ENCODE results near the gene PAIP2B. TPM values are rescaled to one million over a fixed set of nuclear protein-coding genes. Genes with fewer than 3 reads are reported as not detected.
"Not testable (repeated sequence)": the region's sequence is repeated elsewhere in the genome, so short reads cannot be mapped to it uniquely, and the experiment has no call there.

PAIP2B gene
- total RNA-seq, 6 experiments from 2014 or later, result 8.4 to 30.1 (median 15.3) TPM

GRCh38 chr2:71181316-71181715, 45.6 kb downstream of the PAIP2B start:
- ATAC-seq (peak in 3 of 4 donors; percentile 45 to 84 (median 52)), DNase-seq (no peak)
- TF ChIP-seq, protein P1, sequence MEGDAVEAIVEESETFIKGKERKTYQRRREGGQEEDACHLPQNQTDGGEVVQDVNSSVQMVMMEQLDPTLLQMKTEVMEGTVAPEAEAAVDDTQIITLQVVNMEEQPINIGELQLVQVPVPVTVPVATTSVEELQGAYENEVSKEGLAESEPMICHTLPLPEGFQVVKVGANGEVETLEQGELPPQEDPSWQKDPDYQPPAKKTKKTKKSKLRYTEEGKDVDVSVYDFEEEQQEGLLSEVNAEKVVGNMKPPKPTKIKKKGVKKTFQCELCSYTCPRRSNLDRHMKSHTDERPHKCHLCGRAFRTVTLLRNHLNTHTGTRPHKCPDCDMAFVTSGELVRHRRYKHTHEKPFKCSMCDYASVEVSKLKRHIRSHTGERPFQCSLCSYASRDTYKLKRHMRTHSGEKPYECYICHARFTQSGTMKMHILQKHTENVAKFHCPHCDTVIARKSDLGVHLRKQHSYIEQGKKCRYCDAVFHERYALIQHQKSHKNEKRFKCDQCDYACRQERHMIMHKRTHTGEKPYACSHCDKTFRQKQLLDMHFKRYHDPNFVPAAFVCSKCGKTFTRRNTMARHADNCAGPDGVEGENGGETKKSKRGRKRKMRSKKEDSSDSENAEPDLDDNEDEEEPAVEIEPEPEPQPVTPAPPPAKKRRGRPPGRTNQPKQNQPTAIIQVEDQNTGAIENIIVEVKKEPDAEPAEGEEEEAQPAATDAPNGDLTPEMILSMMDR (IDR thresholded peaks at IDR 0.05), result no peak
- no peak for TF ChIP-seq POLR2A (IDR thresholded peaks at IDR 0.05)
- no peaks in the 10 kb centered on the region for H3K27me3 ChIP-seq
- H3K27ac ChIP-seq, result no peak overlapping the region
- H3K4me3 ChIP-seq, result no peak overlapping the region
- H3K4me1 ChIP-seq, result no peaks in the 10 kb centered on the region
- intact Hi-C loops (cut with DNase I), result no loop called here
- H3K36me3 ChIP-seq, result no peaks in the 10 kb centered on the region
- no peaks in the 10 kb centered on the region for H3K9me3 ChIP-seq
- 52% methylated on average over 2 of the region's 2 CpGs for WGBS (ENCODE audit: insufficient coverage, low coverage, low lambda C conversion rate, missing lambda C conversion rate)

GRCh38 chr2:71178836-71179235, 48.1 kb downstream of the PAIP2B start:
- 60% methylated on average over 7 of the region's 8 CpGs for WGBS (ENCODE audit: insufficient coverage, low coverage, low lambda C conversion rate, missing lambda C conversion rate)
- intact Hi-C loops (cut with DNase I); H3K4me1 ChIP-seq; H3K27ac ChIP-seq; DNase-seq; H3K9me3 ChIP-seq; ATAC-seq; H3K36me3 ChIP-seq; H3K27me3 ChIP-seq; H3K4me3 ChIP-seq: not testable (repeated sequence)

- no peak for ATAC-seq
- Histone ChIP-seq H3K27ac (no peak overlapping the region), H3K27me3 (no peaks in the 10 kb centered on the region), H3K36me3 (no peaks in the 10 kb centered on the region), H3K4me1 (peaks cover 0 to 10% (median 0%) of the 10 kb centered on the region in 4 donors), H3K9me3 (no peaks in the 10 kb centered on the region), H3K4me3 (no peak overlapping the region)
- 60% methylated on average over 3 of the region's 3 CpGs for WGBS (ENCODE audit: insufficient coverage, low coverage, low lambda C conversion rate, missing lambda C conversion rate)
- DNase-seq, result no peak
- intact Hi-C loops (cut with DNase I), result no loop called here
- TF ChIP-seq POLR2A (IDR thresholded peaks at IDR 0.05), result no peak
Observed at GRCh38 chr2:71174207-71174606, 52.7 kb downstream of the PAIP2B start.

DNA sequence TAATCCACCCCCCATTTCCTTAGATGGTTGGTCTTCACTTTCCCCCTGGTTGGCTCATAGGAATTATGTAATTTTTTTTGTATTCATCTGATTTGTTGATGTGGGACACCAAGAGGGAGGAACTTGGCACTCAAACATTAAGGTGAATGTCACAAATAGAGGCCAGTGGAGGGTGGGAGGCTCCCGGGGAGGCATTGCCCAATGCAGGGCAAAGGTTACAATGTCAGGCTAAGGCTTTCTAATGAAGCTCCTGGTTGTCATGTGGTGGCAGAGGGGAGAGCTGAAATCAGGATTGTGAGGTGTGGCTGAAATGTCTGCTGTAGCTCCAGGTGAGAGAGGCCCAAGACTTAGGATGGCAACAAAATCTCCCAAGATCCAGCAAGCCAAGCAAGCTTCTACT, 53.8 kb downstream of the PAIP2B start:
- intact Hi-C loops (cut with DNase I), result no loop called here
- ATAC-seq (peak; percentile 92 to 99 (median 96)), DNase-seq (peak; percentile 62 to 86 (median 81))
- no peak overlapping the region for H3K4me3 ChIP-seq
- no peaks in the 10 kb centered on the region for H3K36me3 ChIP-seq
- WGBS (ENCODE audit: insufficient coverage, low coverage, low lambda C conversion rate, missing lambda C conversion rate), result 50% methylated on average over 1 of the region's 1 CpG
- no peaks in the 10 kb centered on the region for H3K27me3 ChIP-seq
- TF ChIP-seq, protein P1 (IDR thresholded peaks at IDR 0.05), result no peak
- no peak for TF ChIP-seq POLR2A (IDR thresholded peaks at IDR 0.05)
- H3K9me3 ChIP-seq, result no peaks in the 10 kb centered on the region
- H3K27ac ChIP-seq, result peak overlapping the region in 2 of 3 donors; percentile 7 to 31
- H3K4me1 ChIP-seq, result peaks cover 0 to 10% (median 0%) of the 10 kb centered on the region in 4 donors

DNA sequence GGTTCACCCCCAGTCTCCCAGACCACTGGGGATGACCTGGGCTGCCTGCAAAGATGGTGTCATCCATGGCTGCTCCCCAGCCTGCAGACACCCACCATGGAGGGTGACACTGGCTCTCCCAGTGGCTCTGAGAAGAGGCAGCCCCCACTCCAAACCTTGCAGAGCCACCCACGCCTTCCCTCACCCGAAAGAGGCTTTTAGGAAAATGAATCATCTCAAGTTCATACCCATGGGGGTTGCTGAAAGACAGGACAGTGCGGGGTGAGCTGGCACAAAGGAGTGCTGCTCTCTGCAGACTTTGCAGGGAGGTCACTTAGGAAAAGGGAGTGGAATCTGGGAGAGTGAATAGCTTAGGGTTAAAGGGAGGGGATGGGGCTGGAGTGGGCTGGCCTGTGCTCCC, 60.1 kb downstream of the PAIP2B start:
- ATAC-seq, result no peak

More for the DNA sequence above, 60.1 kb downstream of the PAIP2B start:
- Histone ChIP-seq H3K9me3 (no peaks in the 10 kb centered on the region), H3K27me3 (no peaks in the 10 kb centered on the region), H3K4me3 (no peak overlapping the region), H3K36me3 (no peaks in the 10 kb centered on the region), H3K27ac (no peak overlapping the region), H3K4me1 (no peaks in the 10 kb centered on the region)
- WGBS (ENCODE audit: insufficient coverage, low coverage, low lambda C conversion rate, missing lambda C conversion rate), result no CpG with 5 or more reads among the region's 3 CpGs
- TF ChIP-seq, protein P1 (IDR thresholded peaks at IDR 0.05), result no peak
- no peak for TF ChIP-seq POLR2A (IDR thresholded peaks at IDR 0.05)
- no peak for DNase-seq
- intact Hi-C loops (cut with DNase I), result no loop called here

All from right lobe of liver (tissue), 6 donors.